ENCODE measurements around the gene PHF21B.
"Not testable (repeated sequence)": the region's sequence is repeated elsewhere in the genome, so short reads cannot be mapped to it uniquely, and the experiment has no call there.

PHF21B gene

DNA sequence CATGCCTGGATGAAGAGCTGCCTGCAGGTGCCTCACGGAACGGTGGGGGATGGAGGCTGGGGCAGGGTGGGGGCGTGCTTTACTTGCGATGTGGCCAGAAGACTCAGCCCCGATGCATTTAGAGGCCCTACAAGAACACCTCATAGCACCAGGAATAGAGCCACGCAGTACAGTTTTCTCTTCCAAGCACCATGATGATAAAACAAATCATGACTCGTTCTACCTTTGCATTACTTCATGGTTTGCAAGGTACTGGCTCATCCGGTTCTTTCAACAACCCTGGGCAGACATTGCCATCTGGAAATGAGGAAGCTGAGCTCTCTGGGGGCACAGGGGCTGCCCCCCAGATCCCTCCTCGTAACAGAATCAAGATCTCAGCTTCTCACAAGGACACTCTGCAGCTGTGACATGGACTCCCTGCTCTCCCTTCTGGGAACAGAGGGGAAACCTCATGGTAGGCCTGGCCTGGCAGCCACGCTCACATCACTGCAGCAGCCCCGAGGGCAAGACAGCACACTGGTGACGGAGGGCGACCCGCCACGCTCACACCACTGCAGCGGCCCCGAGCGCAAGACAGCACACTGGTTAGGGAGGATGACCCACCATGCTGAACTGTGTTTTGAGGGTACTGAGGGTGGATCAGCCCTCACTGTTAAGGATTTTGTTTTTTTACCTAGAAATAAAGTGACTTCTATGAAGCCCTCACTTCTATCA, 46.9 kb downstream of the PHF21B start:
- no peaks in the 10 kb centered on the region for H3K4me1 ChIP-seq
- H3K4me3 ChIP-seq: no peak overlapping the region
- H3K27ac ChIP-seq: no peak overlapping the region
- DNase-seq: no peak
- peaks cover 0 to 45% of the 10 kb centered on the region in 2 donors for H3K27me3 ChIP-seq
- H3K36me3 ChIP-seq: no peaks in the 10 kb centered on the region
- TF ChIP-seq, protein P1, sequence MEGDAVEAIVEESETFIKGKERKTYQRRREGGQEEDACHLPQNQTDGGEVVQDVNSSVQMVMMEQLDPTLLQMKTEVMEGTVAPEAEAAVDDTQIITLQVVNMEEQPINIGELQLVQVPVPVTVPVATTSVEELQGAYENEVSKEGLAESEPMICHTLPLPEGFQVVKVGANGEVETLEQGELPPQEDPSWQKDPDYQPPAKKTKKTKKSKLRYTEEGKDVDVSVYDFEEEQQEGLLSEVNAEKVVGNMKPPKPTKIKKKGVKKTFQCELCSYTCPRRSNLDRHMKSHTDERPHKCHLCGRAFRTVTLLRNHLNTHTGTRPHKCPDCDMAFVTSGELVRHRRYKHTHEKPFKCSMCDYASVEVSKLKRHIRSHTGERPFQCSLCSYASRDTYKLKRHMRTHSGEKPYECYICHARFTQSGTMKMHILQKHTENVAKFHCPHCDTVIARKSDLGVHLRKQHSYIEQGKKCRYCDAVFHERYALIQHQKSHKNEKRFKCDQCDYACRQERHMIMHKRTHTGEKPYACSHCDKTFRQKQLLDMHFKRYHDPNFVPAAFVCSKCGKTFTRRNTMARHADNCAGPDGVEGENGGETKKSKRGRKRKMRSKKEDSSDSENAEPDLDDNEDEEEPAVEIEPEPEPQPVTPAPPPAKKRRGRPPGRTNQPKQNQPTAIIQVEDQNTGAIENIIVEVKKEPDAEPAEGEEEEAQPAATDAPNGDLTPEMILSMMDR (IDR thresholded peaks at IDR 0.05): no peak
- no peaks in the 10 kb centered on the region for H3K9me3 ChIP-seq
- intact Hi-C loops (cut with DNase I; ENCODE audit: low total_unique reads): no loop called here

DNA sequence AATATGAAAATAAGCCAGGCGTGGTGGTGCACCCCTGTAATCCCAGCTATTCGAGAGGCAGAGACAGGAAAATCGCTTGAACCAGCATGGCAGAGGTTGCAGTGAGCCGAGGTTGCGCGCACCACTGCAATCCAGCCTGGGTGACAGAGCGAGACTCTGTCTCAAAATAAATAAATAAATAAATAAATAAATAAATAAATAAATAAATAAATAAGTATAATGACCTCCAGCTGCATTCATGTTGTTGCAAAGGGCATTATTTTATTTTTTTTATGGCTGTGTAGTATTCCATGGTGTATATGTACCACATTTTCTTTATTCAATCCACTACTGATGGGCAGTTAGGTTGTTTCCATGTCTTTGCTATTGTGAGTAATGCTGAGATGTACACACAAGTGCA, 48.1 kb downstream of the PHF21B start:
- intact Hi-C loops (cut with DNase I; ENCODE audit: low total_unique reads); H3K27ac ChIP-seq; H3K9me3 ChIP-seq; H3K4me3 ChIP-seq; H3K4me1 ChIP-seq; DNase-seq; H3K36me3 ChIP-seq: not testable (repeated sequence)
- H3K27me3 ChIP-seq: peaks cover 0 to 49% of the 10 kb centered on the region in 2 donors

DNA sequence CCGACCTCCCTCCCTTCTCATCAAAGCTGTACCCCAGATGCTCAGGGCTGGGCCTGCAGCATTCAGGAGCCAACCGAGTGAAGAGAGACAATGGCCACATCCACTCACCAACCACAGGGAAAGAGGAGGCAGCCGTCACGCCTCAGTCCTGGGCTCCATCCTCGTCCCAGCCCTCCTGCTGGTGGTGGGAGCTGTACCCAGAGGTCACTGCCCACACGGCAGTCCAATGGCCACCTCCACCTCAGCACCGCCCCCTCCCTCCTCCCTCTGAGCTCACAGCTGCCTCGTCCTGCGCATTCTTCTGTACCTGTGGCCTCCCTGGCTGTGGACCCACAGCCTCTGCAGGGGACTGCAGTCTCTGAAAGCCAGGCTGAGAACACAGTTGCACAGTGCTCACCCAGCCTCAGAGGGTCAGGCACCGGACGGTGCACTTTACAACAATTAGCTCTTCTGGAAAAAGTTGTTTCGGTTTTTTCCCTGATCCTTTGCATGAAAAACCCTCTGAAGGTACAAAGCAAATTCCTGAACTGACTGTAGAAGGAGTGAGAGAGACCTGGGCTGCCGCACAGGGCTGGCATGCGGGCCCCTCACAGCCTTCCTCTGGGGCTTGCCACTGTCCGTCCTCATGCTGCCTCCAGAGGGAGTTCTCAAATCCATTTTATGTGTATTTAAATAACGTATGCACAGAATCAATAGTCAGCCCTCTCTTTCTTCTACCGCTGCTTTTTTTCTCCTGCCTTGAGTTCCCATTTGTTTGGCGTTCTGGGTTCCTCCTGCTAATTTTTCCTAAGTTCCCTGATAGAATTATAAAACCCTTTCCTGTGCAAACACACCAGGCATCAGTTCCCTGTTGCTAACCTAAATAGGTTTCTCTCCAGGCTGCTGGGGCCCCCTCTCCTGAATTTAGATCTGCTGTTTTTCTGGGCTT, 52.7 kb downstream of the PHF21B start:
- no peak for DNase-seq
- peaks cover 0 to 54% of the 10 kb centered on the region in 2 donors for H3K27me3 ChIP-seq
- H3K4me3 ChIP-seq: no peak overlapping the region
- intact Hi-C loops (cut with DNase I; ENCODE audit: low total_unique reads): no loop called here
- no peaks in the 10 kb centered on the region for H3K9me3 ChIP-seq
- no peaks in the 10 kb centered on the region for H3K36me3 ChIP-seq
- TF ChIP-seq, protein P1 (IDR thresholded peaks at IDR 0.05): no peak
- no peaks in the 10 kb centered on the region for H3K4me1 ChIP-seq
- no peak overlapping the region for H3K27ac ChIP-seq

DNA sequence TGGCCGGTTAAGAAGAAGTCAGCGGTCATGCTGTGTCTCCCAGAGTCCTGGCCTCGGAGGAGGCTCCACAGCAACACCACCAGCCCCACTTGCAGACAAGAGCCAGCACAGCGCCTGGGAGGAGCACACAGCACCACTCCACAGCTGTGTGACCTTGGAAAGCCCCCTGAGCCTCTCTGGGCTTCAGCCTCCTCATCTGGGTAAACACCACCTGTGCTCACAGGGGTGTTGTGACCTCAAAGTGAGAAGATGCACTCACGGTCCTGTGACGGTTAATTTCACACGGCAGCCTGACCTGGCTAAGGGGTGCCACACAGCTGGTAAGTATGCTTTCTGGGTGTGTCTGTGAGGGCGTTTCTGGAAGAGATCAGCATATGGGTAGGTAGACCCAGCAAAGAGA, 54.7 kb downstream of the PHF21B start:
- DNase-seq: no peak
- Histone ChIP-seq H3K27me3 (peaks cover 0 to 51% of the 10 kb centered on the region in 2 donors), H3K4me3 (no peak overlapping the region), H3K9me3 (peaks cover 0 to 5% (median 3%) of the 10 kb centered on the region in 3 donors), H3K27ac (no peak overlapping the region), H3K4me1 (no peaks in the 10 kb centered on the region), H3K36me3 (no peaks in the 10 kb centered on the region)
- intact Hi-C loops (cut with DNase I; ENCODE audit: low total_unique reads): no loop called here
- TF ChIP-seq, protein P1 (IDR thresholded peaks at IDR 0.05): no peak

DNA sequence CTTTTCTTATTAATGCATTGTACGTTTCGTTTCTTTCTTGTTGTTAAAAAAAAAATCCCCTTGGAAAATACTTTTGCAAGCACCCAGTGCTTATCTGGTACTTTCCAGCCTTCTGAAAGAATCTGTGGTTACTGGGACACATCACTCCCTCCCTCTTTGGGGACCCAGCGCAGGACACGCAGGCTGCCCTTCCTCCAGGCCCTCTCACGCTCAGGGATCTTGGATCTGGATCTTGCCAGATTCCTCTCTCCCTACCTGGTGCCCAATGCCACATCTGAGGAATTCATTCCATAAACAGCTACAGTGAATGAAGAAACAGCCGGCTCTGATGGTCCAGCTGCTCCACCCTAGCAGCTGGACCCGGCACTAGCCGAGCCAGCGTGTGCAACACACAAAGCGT, 55.7 kb downstream of the PHF21B start:
- Histone ChIP-seq H3K27me3 (peaks cover 0 to 46% of the 10 kb centered on the region in 2 donors), H3K27ac (no peak overlapping the region), H3K9me3 (peaks cover 0 to 5% (median 3%) of the 10 kb centered on the region in 3 donors), H3K4me3 (no peak overlapping the region), H3K4me1 (no peaks in the 10 kb centered on the region), H3K36me3 (no peaks in the 10 kb centered on the region)
- TF ChIP-seq, protein P1 (IDR thresholded peaks at IDR 0.05): no peak
- no peak for DNase-seq
- intact Hi-C loops (cut with DNase I; ENCODE audit: low total_unique reads): no loop called here

All from tibial artery (tissue), 4 donors.